ENCODE measurements around the gene PHLDB3. TPM values are rescaled to one million over a fixed set of nuclear protein-coding genes. Genes with fewer than 3 reads are reported as not detected.

The PHLDB3 gene
- total RNA-seq, 1 experiment from 2014 or later: 6.7 TPM

DNA sequence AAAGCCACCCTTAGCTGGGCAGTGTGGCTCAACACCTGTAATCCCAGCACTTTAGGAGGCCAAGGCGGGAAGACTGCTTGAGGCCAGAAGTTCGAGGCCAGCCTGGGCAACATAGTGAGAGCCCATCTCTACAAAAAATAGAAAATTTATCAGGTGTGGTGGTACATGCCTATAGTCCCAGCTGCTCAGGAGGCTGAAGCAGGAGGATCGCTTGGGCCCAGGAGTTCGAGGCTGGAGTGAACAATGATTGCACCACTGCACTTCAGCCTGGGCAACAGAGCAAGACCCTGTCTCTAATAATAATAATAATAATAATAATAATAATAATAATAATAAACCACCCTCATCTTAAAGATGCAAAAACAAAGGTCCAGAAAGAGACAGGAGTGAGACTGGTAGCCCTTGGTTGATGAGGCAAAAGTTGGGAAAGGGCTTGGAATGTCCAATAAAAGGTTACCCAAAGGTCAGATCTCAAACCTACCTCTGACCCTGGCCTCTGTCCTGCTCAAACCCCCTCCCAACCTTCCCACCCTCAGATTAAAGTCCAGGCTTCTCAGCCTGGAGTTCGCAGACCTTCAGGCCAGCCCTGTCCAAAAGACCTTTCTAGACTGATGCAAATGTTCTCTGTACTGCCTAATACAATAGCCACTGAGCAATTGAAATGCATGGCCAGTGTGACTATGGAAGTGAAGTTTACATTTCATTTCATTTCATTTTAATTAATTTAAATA, 37.5 kb upstream of the PHLDB3 start:
- no TSS peak for BruUV-seq (replicated peaks)
- ATAC-seq (no peak), DNase-seq (ENCODE audit: low read depth, low spot score) (no peak)
- Histone ChIP-seq H3K27ac (ENCODE audit: low read length) (no peak overlapping the region), H3K27me3 (ENCODE audit: control insufficient read depth, insufficient read depth, low read length) (no peaks in the 10 kb centered on the region), H3K4me3 (ENCODE audit: low read depth in 2 of 2, low read length in 2 of 2) (no peak overlapping the region), H3K9me3 (ENCODE audit: control insufficient read depth, insufficient read depth, low read depth, low read length) (no peaks in the 10 kb centered on the region), H3K36me3 (ENCODE audit: control insufficient read depth, insufficient read depth, low read length) (no peaks in the 10 kb centered on the region), H3K4me1 (ENCODE audit: control insufficient read depth, insufficient read depth, low read length) (no peaks in the 10 kb centered on the region)
- ChIA-PET CTCF (no interaction called here), POLR2A (no interaction called here)
- in situ Hi-C loops (cut with HindIII; ENCODE audit: low pct_unique_long_range_greater_than_20kb, low sequenced_read_pairs): no loop called here
- TF ChIP-seq, protein P1, sequence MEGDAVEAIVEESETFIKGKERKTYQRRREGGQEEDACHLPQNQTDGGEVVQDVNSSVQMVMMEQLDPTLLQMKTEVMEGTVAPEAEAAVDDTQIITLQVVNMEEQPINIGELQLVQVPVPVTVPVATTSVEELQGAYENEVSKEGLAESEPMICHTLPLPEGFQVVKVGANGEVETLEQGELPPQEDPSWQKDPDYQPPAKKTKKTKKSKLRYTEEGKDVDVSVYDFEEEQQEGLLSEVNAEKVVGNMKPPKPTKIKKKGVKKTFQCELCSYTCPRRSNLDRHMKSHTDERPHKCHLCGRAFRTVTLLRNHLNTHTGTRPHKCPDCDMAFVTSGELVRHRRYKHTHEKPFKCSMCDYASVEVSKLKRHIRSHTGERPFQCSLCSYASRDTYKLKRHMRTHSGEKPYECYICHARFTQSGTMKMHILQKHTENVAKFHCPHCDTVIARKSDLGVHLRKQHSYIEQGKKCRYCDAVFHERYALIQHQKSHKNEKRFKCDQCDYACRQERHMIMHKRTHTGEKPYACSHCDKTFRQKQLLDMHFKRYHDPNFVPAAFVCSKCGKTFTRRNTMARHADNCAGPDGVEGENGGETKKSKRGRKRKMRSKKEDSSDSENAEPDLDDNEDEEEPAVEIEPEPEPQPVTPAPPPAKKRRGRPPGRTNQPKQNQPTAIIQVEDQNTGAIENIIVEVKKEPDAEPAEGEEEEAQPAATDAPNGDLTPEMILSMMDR (IDR thresholded peaks at IDR 0.05): no peak
- TF ChIP-seq POLR2AphosphoS5 (IDR thresholded peaks at IDR 0.05; ENCODE audit: low read depth, low read length): no peak
- TF ChIP-seq SIN3A (IDR thresholded peaks at IDR 0.05; ENCODE audit: borderline replicate concordance, insufficient read depth, low read depth, low read length): no peak
- no peak for TF ChIP-seq TCF7L2 (IDR thresholded peaks at IDR 0.05; ENCODE audit: low read depth, low read length)
- no peak for TF ChIP-seq REST (IDR thresholded peaks at IDR 0.05; ENCODE audit: insufficient read depth in 1 of 2, low read depth in 2 of 2, low read length in 1 of 2)
- intact Hi-C loops (cut with micrococcal nuclease; ENCODE audit: unreplicated experiment): no loop called here

DNA sequence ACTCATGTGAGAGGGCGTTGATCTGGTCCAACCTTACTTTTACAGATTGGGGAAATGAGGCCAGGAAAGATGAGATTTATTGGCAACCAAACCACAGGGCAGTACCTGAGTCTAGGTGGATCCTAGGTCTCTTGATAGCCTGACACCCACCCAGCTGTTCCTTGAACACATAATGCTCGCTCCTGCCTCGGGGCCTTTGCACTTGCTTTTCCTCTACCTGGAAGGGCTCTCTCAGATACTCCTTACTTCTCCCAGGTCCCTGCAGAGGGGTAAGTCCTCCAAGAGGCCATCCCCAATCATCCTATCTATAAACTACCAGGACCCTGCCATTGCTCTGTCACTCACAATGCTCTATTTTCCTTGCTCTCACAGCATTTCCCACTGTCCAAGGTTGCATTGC, 35.8 kb upstream of the PHLDB3 start:
- ATAC-seq: no peak
- TF ChIP-seq, protein P1 (IDR thresholded peaks at IDR 0.05): no peak
- no peak for TF ChIP-seq REST (IDR thresholded peaks at IDR 0.05; ENCODE audit: insufficient read depth in 1 of 2, low read depth in 2 of 2, low read length in 1 of 2)
- no peak for TF ChIP-seq POLR2AphosphoS5 (IDR thresholded peaks at IDR 0.05; ENCODE audit: low read depth, low read length)
- TF ChIP-seq TCF7L2 (IDR thresholded peaks at IDR 0.05; ENCODE audit: low read depth, low read length): no peak
- no peak for TF ChIP-seq SIN3A (IDR thresholded peaks at IDR 0.05; ENCODE audit: borderline replicate concordance, insufficient read depth, low read depth, low read length)
- Histone ChIP-seq H3K27me3 (ENCODE audit: control insufficient read depth, insufficient read depth, low read length) (no peaks in the 10 kb centered on the region), H3K9me3 (ENCODE audit: control insufficient read depth, insufficient read depth, low read depth, low read length) (no peaks in the 10 kb centered on the region), H3K4me3 (ENCODE audit: low read depth in 2 of 2, low read length in 2 of 2) (no peak overlapping the region), H3K27ac (ENCODE audit: low read length) (no peak overlapping the region), H3K36me3 (ENCODE audit: control insufficient read depth, insufficient read depth, low read length) (no peaks in the 10 kb centered on the region), H3K4me1 (ENCODE audit: control insufficient read depth, insufficient read depth, low read length) (no peaks in the 10 kb centered on the region)
- POLR2A ChIA-PET: no interaction called here
- no peak for DNase-seq (ENCODE audit: low read depth, low spot score)
- intact Hi-C loops (cut with micrococcal nuclease; ENCODE audit: unreplicated experiment) (no loop called here), in situ Hi-C loops (cut with HindIII; ENCODE audit: low pct_unique_long_range_greater_than_20kb, low sequenced_read_pairs) (no loop called here)
- CTCF ChIA-PET: no interaction called here
- BruUV-seq (replicated peaks): no TSS peak

All from Panc1 (cell line).